ENCODE data around the gene REP15. TPM values are rescaled to one million over a fixed set of nuclear protein-coding genes. Genes with fewer than 3 reads are reported as not detected.

The REP15 gene
- total RNA-seq, 1 experiment from 2014 or later, result 1.4 TPM

- ChIA-PET CTCF (no interaction called here), POLR2A (ENCODE audit: unreplicated experiment) (no interaction called here)
- no peak for DNase-seq
- intact Hi-C loops (cut with micrococcal nuclease; ENCODE audit: unreplicated experiment), result no loop called here
- no peaks in the 10 kb centered on the region for H3F3A ChIP-seq (ENCODE audit: insufficient read depth, low read depth)
- no peaks in the 10 kb centered on the region for H3K79me2 ChIP-seq (ENCODE audit: low read depth)
- TF ChIP-seq CTCF (conservative IDR thresholded peaks at IDR 0.05), result no peak
- TF ChIP-seq EZH2 (IDR thresholded peaks at IDR 0.05; ENCODE audit: low read depth), result no peak
- H3K36me3 ChIP-seq (ENCODE audit: low read depth), result no peaks in the 10 kb centered on the region
- no peaks in the 10 kb centered on the region for H3K4me1 ChIP-seq (replicated peaks; ENCODE audit: insufficient read depth)
- BruUV-seq (replicated peaks), result no TSS peak
- H3K4me3 ChIP-seq, result no peak overlapping the region
- H3K4me2 ChIP-seq, result no peak overlapping the region
- no peaks in the 10 kb centered on the region for H3K27me3 ChIP-seq (ENCODE audit: insufficient read depth, low read depth)
- no peak overlapping the region for H2AFZ ChIP-seq
- H4K20me1 ChIP-seq (ENCODE audit: insufficient read depth), result no peaks in the 10 kb centered on the region
- no peak overlapping the region for H3K27ac ChIP-seq
- H3K9me3 ChIP-seq (ENCODE audit: insufficient read depth, low read depth), result no peaks in the 10 kb centered on the region
- H3K9me2 ChIP-seq (ENCODE audit: insufficient read depth), result no peaks in the 10 kb centered on the region
Observed at GRCh38 chr12:27696864-27697564, 767 bp downstream of the REP15 start.

- DNase-seq, result peak; percentile 71 to 77
- Histone ChIP-seq H2AFZ (no peak overlapping the region), H3K4me2 (peak overlapping the region; percentile 18; the same call in 1 of the 2 replicates), H3K36me3 (ENCODE audit: low read depth) (no peaks in the 10 kb centered on the region), H3K79me2 (ENCODE audit: low read depth) (no peaks in the 10 kb centered on the region), H3K4me1 (replicated peaks; ENCODE audit: insufficient read depth) (0 out of 2 replicates have a peak, but pooled peaks cover 3% of the 10 kb centered on the region), H3K27ac (peak overlapping the region; percentile 67), H3K27me3 (ENCODE audit: insufficient read depth, low read depth) (no peaks in the 10 kb centered on the region), H3F3A (ENCODE audit: insufficient read depth, low read depth) (no peaks in the 10 kb centered on the region), H3K9me3 (ENCODE audit: insufficient read depth, low read depth) (no peaks in the 10 kb centered on the region), H4K20me1 (ENCODE audit: insufficient read depth) (no peaks in the 10 kb centered on the region), H3K9me2 (ENCODE audit: insufficient read depth) (no peaks in the 10 kb centered on the region), H3K4me3 (no peak overlapping the region)
- POLR2A ChIA-PET (ENCODE audit: unreplicated experiment), result no interaction called here
- TF ChIP-seq CTCF (conservative IDR thresholded peaks at IDR 0.05) (peak; percentile 96), EZH2 (IDR thresholded peaks at IDR 0.05; ENCODE audit: low read depth) (no peak)
- no TSS peak for BruUV-seq (replicated peaks)
- intact Hi-C loops (cut with micrococcal nuclease; ENCODE audit: unreplicated experiment), result loop anchor here (1.0 to 5.0 kb wide), 3 partner anchors 280 to 852 kb away; partner anchors contain the start of gene TM7SF3
- CTCF ChIA-PET, result interaction anchor here (0.6 kb wide), 1 partner anchor 1444 kb away, joined by 3 read pairs; no protein-coding TSS in a partner anchor
Observed at GRCh38 chr12:27703720-27704452, 7.6 kb downstream of the REP15 start.

GRCh38 chr12:27705263-27705662 is 9.0 kb downstream of the REP15 start:
- no peaks in the 10 kb centered on the region for H3F3A ChIP-seq (ENCODE audit: insufficient read depth, low read depth)
- H3K79me2 ChIP-seq (ENCODE audit: low read depth), result no peaks in the 10 kb centered on the region
- H3K9me2 ChIP-seq (ENCODE audit: insufficient read depth), result no peaks in the 10 kb centered on the region
- POLR2A ChIA-PET (ENCODE audit: unreplicated experiment), result interaction anchor here (0.6 kb wide), 1 partner anchor 13 kb away, joined by 3 read pairs; no protein-coding TSS in a partner anchor
- no peak for TF ChIP-seq CTCF (conservative IDR thresholded peaks at IDR 0.05)
- no peaks in the 10 kb centered on the region for H3K9me3 ChIP-seq (ENCODE audit: insufficient read depth, low read depth)
- no TSS peak for BruUV-seq (replicated peaks)
- H4K20me1 ChIP-seq (ENCODE audit: insufficient read depth), result no peaks in the 10 kb centered on the region
- no peak for DNase-seq
- intact Hi-C loops (cut with micrococcal nuclease; ENCODE audit: unreplicated experiment), result no loop called here
- H3K36me3 ChIP-seq (ENCODE audit: low read depth), result no peaks in the 10 kb centered on the region
- H3K27ac ChIP-seq, result no peak overlapping the region
- CTCF ChIA-PET, result no interaction called here
- no peak overlapping the region for H3K4me2 ChIP-seq
- no peak overlapping the region for H3K4me3 ChIP-seq
- no peaks in the 10 kb centered on the region for H3K27me3 ChIP-seq (ENCODE audit: insufficient read depth, low read depth)
- no peak overlapping the region for H2AFZ ChIP-seq
- peaks cover 7% of the 10 kb centered on the region; the same call in 1 of the 2 replicates for H3K4me1 ChIP-seq (replicated peaks; ENCODE audit: insufficient read depth)
